Osteocyte (in vitro differentiated cells): ENCODE data around the gene TMEM150B. TPM values are rescaled to one million over a fixed set of nuclear protein-coding genes. Genes with fewer than 3 reads are reported as not detected.
A peak's percentile ranks its signal among the peaks of the same experiment; 100 is the strongest.

Experiments
- DNase-seq: peaks from one replicate; pipeline ENCODE4 v3.0.0; 2021; ENCODE audit warnings: mixed read lengths; ENCODE audit not compliant: unreplicated experiment; ENCODE audit errors: extremely low spot score
- H3K27ac Mint-ChIP-seq: one replicate; pipeline ENCODE4 v1.8.0; 2021; ENCODE audit warnings: mild to moderate bottlenecking, mixed read lengths; ENCODE audit not compliant: unreplicated experiment
- H3K27me3 Mint-ChIP-seq: one replicate; pipeline ENCODE4 v1.8.0; 2021; ENCODE audit warnings: mixed read lengths; ENCODE audit not compliant: unreplicated experiment
- H3K36me3 Mint-ChIP-seq: one replicate; pipeline ENCODE4 v1.8.0; 2021; ENCODE audit warnings: mixed read lengths; ENCODE audit not compliant: unreplicated experiment
- H3K4me1 Mint-ChIP-seq: one replicate; pipeline ENCODE4 v1.8.0; 2021; ENCODE audit warnings: mixed read lengths; ENCODE audit not compliant: unreplicated experiment
- H3K4me3 Mint-ChIP-seq: one replicate; pipeline ENCODE4 v1.8.0; 2021; ENCODE audit warnings: mild to moderate bottlenecking, moderate library complexity, mixed read lengths; ENCODE audit not compliant: unreplicated experiment
- H3K9me3 Mint-ChIP-seq: one replicate; pipeline ENCODE4 v1.8.0; 2021; ENCODE audit warnings: mixed read lengths; ENCODE audit not compliant: unreplicated experiment
- total RNA-seq: library from RNA; stranded (reverse); gene quantifications from 2 replicates; pipeline ENCODE4 v1.2.1, GENCODE V29; 2021
- TF ChIP-seq, protein P1 (sequence below): fragments of 200-600 bp; sonication (generic); IDR thresholded peaks from 2 replicates; pipeline ENCODE4 v1.5.0; 2021; ENCODE audit warnings: antibody characterized with exemption, mild to moderate bottlenecking, moderate library complexity

TMEM150B gene
- total RNA-seq, 1 donor from 2014 or later: not detected

GRCh38 chr19:55370305-55370988 lies 45.3 kb upstream of the TMEM150B start, which contains the start of gene IL11:
IL11 (minus strand) TSS chr19:55370463; CDS start chr19:55370310, 153 bp downstream.
- TF ChIP-seq, protein P1, sequence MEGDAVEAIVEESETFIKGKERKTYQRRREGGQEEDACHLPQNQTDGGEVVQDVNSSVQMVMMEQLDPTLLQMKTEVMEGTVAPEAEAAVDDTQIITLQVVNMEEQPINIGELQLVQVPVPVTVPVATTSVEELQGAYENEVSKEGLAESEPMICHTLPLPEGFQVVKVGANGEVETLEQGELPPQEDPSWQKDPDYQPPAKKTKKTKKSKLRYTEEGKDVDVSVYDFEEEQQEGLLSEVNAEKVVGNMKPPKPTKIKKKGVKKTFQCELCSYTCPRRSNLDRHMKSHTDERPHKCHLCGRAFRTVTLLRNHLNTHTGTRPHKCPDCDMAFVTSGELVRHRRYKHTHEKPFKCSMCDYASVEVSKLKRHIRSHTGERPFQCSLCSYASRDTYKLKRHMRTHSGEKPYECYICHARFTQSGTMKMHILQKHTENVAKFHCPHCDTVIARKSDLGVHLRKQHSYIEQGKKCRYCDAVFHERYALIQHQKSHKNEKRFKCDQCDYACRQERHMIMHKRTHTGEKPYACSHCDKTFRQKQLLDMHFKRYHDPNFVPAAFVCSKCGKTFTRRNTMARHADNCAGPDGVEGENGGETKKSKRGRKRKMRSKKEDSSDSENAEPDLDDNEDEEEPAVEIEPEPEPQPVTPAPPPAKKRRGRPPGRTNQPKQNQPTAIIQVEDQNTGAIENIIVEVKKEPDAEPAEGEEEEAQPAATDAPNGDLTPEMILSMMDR: no peak
- peak within 1 kb of the TSS; percentile 69 for H3K27ac Mint-ChIP-seq
- H3K4me3 Mint-ChIP-seq: peak within 1 kb of the TSS; percentile 74
- H3K27me3 Mint-ChIP-seq: no peaks in the 10 kb centered on the region
- H3K4me1 Mint-ChIP-seq: peaks cover 34% of the 10 kb centered on the region
- no peaks in the 10 kb centered on the region for H3K36me3 Mint-ChIP-seq
- DNase-seq: no peak
- H3K9me3 Mint-ChIP-seq: no peaks in the 10 kb centered on the region

DNA sequence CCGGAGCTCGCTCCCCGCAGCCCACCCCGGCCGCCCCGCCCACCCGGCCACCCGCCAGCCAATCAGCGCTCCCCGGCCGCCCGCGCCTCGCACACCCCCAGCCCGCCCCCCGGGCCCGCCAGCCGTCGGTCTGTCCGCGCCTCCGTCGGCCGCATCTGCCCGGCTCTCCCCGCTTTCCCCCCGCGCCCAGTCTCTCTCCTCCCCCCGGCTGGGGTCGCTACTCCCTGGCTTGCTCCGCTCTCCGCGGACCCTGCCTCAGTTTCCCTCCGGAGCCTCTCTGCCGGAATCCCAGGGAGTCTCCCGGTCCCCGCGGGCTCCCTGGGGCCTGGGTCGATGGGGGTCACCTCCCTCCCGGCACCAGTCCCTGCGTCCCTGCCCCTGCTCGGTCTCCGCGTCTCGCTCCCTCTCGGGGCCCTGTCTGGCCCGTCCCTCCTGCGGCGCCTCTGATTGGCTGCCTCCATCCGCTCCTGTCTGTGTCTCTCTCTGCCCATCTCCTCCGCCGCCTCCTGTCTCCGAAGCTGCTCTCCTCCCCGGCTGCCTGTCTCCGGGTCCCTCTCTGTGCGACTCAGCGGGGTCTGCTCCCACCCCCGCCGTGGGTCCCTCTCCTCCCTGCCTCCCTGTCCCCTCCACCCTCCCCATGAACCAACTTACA lies 44.6 kb upstream of the TMEM150B start:
- H3K4me3 Mint-ChIP-seq: peak overlapping the region; percentile 74
- DNase-seq: no peak
- no peaks in the 10 kb centered on the region for H3K27me3 Mint-ChIP-seq
- H3K9me3 Mint-ChIP-seq: no peaks in the 10 kb centered on the region
- H3K27ac Mint-ChIP-seq: peak overlapping the region; percentile 69
- H3K4me1 Mint-ChIP-seq: peaks cover 32% of the 10 kb centered on the region
- H3K36me3 Mint-ChIP-seq: no peaks in the 10 kb centered on the region
- TF ChIP-seq, protein P1: no peak

DNA sequence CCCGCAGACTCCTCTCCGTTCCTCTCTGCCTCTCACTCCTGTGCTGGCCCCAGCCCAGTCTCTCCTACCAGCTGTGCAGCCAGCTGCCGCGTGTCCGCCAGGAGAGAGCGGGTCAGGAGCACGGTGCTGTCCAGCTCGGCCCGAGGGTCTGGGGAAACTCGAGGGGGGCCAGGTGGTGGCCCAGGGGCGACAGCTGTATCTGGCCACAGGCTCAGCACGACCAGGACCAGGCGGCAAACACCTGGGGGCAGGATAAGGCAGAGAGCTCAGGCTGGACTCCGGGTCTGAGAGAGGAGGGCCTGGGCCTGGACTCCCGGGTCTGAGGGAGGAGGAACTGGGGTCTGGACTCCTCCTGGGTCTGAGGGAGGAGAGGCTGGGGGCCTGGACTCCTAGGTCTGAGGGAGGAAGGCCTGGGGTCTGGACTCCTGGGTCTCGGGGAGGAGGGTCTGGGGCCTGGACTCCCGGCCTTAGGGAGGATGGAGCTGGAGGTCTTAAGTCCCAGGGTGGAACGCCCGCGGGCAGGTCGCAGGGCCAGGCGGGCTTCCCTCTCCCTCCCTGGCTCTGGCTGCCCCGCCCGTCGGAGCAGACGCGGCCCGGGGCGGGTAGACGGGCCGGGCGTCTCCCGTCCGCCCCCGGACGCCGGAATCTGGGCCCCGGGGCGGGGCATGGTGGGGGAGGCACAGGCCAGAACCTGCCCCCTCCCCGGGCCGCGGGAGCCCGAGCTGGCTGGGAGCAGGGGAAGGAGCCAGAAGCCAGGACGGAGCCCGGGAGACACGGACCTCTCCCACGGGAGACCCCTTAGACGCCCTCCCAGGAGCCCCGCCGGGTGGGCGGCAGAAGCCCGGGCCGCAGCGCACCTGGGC lies 43.8 kb upstream of the TMEM150B start:
- no peak for DNase-seq
- H3K27me3 Mint-ChIP-seq: no peaks in the 10 kb centered on the region

GRCh38 chr19:55368106-55368505 lies 43.0 kb upstream of the TMEM150B start:
- Mint-ChIP-seq H3K4me3 (no peak overlapping the region), H3K27ac (no peak overlapping the region), H3K36me3 (no peaks in the 10 kb centered on the region), H3K27me3 (no peaks in the 10 kb centered on the region), H3K4me1 (peaks cover 34% of the 10 kb centered on the region), H3K9me3 (no peaks in the 10 kb centered on the region)
- DNase-seq: no peak
- TF ChIP-seq, protein P1: no peak

More for the DNA sequence above, 43.8 kb upstream of the TMEM150B start:
- Mint-ChIP-seq H3K9me3 (no peaks in the 10 kb centered on the region), H3K4me1 (peaks cover 36% of the 10 kb centered on the region), H3K27ac (no peak overlapping the region), H3K36me3 (no peaks in the 10 kb centered on the region), H3K4me3 (peak overlapping the region; percentile 29)
- TF ChIP-seq, protein P1: no peak
